ENCODE results near the gene GNAI3.

GRCh38 chr1:109634771-109635750 lies 86.6 kb downstream of the GNAI3 start:
- TF ChIP-seq CTCF (conservative IDR thresholded peaks at IDR 0.05; ENCODE audit: low read depth, low read length) (no peak), EZH2 (IDR thresholded peaks at IDR 0.05; ENCODE audit: borderline replicate concordance, low read depth, low read length, poor library complexity, severe bottlenecking) (no peak)
